ENCODE data around the gene LRRC10B. TPM values are rescaled to one million over a fixed set of nuclear protein-coding genes. Genes with fewer than 3 reads are reported as not detected.

LRRC10B gene
- total and polyA plus RNA-seq, 12 donors: 0.33 to 2.6 (median 0.70) TPM; not detected in 1

DNA sequence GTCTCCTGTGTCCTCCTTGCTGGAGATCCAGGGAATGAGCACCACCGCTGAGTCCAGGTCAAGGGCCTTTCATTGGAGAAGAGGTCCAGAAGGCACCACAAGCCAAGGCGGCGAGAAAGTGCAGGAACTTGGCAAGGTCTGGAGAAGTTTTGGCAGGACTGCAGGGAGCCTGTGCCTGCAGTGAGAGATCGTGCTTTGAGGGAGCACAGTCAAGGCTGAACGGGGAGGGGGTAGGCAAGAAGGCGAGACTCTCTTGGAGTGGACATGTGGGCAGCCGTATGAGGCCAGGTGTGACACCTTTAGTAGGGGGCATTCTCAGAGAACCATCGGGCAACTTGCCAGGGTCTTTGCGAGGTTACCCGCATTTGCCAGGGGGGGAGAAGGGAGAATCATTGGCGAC is 30.5 kb downstream of the LRRC10B start:
- WGBS, 2 donors: 58 to 66% methylated on average over 11 of the region's 11 CpGs
- Histone ChIP-seq H3K9me3 (no peaks in the 10 kb centered on the region), H3K4me1 (peaks cover 0 to 53% (median 25%) of the 10 kb centered on the region in 9 donors), H3K36me3 (no peaks in the 10 kb centered on the region), H3K27me3 (no peaks in the 10 kb centered on the region), H3K27ac (no peak overlapping the region), H3K4me3 (no peak overlapping the region)
- peak in 4 of 8 donors; percentile 16 to 51 (median 24) for ATAC-seq
- intact Hi-C loops (cut with DNase I): loop anchor here in 3 of 10 donors (5.0 to 10.0 kb wide), 3 partner anchors 33 to 96 kb away; no protein-coding TSS in a partner anchor
- peak in 1 of 2 donors; percentile 29 for DNase-seq
- TF ChIP-seq, protein P1, sequence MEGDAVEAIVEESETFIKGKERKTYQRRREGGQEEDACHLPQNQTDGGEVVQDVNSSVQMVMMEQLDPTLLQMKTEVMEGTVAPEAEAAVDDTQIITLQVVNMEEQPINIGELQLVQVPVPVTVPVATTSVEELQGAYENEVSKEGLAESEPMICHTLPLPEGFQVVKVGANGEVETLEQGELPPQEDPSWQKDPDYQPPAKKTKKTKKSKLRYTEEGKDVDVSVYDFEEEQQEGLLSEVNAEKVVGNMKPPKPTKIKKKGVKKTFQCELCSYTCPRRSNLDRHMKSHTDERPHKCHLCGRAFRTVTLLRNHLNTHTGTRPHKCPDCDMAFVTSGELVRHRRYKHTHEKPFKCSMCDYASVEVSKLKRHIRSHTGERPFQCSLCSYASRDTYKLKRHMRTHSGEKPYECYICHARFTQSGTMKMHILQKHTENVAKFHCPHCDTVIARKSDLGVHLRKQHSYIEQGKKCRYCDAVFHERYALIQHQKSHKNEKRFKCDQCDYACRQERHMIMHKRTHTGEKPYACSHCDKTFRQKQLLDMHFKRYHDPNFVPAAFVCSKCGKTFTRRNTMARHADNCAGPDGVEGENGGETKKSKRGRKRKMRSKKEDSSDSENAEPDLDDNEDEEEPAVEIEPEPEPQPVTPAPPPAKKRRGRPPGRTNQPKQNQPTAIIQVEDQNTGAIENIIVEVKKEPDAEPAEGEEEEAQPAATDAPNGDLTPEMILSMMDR (IDR thresholded peaks at IDR 0.05): no peak

DNA sequence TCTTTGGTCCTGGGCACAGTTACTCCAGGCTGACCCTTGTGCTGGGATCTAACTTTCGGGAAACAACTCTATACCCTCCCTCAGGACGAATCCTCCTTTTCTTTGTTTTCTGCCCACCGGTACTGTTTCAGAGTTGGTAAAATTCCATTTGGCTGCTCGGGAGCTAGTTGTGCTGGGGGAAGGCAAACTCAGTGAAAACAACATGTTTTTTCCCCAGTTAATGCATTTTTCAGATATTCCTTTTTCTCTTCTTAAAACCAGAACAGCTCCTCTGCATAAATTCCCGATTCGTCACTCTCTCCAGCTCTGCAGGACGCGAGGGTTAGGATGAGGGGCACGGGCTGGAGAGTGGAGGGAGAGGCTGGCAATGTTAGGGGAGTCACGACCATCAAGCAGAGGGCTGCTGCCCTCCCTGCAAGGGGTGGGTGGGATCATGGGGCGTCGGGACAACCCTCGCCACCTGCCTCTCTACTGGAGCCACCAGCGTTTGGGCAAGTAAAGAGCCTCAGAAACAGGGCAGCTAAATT is 31.3 kb downstream of the LRRC10B start:
- DNase-seq: no peak
- Histone ChIP-seq H3K27ac (no peak overlapping the region), H3K4me3 (no peak overlapping the region), H3K4me1 (peaks cover 0 to 57% (median 21%) of the 10 kb centered on the region in 9 donors), H3K27me3 (no peaks in the 10 kb centered on the region), H3K36me3 (no peaks in the 10 kb centered on the region), H3K9me3 (no peaks in the 10 kb centered on the region)
- ATAC-seq: no peak
- intact Hi-C loops (cut with DNase I): loop anchor here in 3 of 10 donors (5.0 to 10.0 kb wide), 3 partner anchors 32 to 95 kb away; no protein-coding TSS in a partner anchor
- TF ChIP-seq, protein P1 (IDR thresholded peaks at IDR 0.05): no peak
- WGBS, 2 donors: 72 to 84% methylated on average over 14 of the region's 14 CpGs

DNA sequence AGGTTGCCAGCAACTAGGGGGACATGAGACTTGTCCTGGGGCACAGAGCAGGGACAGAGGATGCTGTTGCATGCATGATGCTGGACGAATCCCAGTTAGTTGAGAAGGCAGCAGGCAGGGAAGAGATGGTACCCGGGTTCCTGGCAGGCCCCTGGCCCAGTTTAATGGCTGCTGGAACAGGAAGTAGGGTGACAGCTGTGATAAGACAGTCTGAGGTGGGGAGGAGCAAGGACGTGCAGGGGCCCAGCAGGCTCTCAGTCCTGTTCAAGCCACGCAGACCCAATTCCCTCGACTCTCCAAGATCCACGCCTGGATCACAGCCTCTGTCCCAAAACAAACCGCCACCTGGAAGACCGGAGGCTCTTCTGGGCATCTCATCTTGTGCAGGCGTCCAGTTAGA is 32.0 kb downstream of the LRRC10B start:
- no peak for ATAC-seq
- H3K27ac ChIP-seq: no peak overlapping the region
- H3K36me3 ChIP-seq: no peaks in the 10 kb centered on the region
- no peak for DNase-seq
- H3K4me3 ChIP-seq: no peak overlapping the region
- 66 to 76% methylated on average over 9 of the region's 9 CpGs for WGBS, 2 donors
- H3K9me3 ChIP-seq: no peaks in the 10 kb centered on the region
- TF ChIP-seq, protein P1 (IDR thresholded peaks at IDR 0.05): no peak
- intact Hi-C loops (cut with DNase I): no loop called here
- no peaks in the 10 kb centered on the region for H3K27me3 ChIP-seq
- peaks cover 0 to 52% (median 16%) of the 10 kb centered on the region in 9 donors for H3K4me1 ChIP-seq

DNA sequence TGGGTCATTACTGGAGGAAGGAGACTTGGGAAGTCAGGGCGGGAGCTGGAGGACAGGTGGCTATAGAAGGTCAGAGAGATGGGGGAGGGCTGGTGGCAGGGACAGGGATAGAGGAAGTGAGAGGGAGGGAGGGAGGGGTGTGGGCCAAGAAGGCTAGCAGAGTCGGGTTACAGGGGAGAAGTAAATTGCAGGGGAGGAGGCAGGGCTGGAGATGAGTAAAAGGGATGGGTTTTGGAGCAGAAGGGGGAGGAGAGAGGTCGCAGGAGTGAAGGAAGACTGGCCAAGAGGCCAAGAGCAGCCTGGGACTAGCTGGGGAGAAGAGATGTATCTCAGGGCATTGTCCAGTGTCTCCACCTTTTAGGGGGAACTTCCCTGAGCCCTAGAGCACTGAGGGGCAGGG is 33.0 kb downstream of the LRRC10B start:
- TF ChIP-seq, protein P1 (IDR thresholded peaks at IDR 0.05): no peak
- intact Hi-C loops (cut with DNase I): no loop called here
- no peaks in the 10 kb centered on the region for H3K27me3 ChIP-seq
- 33 to 50% methylated on average over 3 of the region's 3 CpGs for WGBS, 2 donors
- H3K9me3 ChIP-seq: no peaks in the 10 kb centered on the region
- ATAC-seq: peak in 1 of 8 donors; percentile 7
- H3K4me1 ChIP-seq: peaks cover 0 to 41% (median 16%) of the 10 kb centered on the region in 9 donors
- H3K27ac ChIP-seq: no peak overlapping the region
- no peaks in the 10 kb centered on the region for H3K36me3 ChIP-seq
- DNase-seq: no peak
- no peak overlapping the region for H3K4me3 ChIP-seq

All from heart right ventricle (tissue), 16 donors.